Measurements from ENCODE around the gene NLGN1.

- TF ChIP-seq, protein P1, sequence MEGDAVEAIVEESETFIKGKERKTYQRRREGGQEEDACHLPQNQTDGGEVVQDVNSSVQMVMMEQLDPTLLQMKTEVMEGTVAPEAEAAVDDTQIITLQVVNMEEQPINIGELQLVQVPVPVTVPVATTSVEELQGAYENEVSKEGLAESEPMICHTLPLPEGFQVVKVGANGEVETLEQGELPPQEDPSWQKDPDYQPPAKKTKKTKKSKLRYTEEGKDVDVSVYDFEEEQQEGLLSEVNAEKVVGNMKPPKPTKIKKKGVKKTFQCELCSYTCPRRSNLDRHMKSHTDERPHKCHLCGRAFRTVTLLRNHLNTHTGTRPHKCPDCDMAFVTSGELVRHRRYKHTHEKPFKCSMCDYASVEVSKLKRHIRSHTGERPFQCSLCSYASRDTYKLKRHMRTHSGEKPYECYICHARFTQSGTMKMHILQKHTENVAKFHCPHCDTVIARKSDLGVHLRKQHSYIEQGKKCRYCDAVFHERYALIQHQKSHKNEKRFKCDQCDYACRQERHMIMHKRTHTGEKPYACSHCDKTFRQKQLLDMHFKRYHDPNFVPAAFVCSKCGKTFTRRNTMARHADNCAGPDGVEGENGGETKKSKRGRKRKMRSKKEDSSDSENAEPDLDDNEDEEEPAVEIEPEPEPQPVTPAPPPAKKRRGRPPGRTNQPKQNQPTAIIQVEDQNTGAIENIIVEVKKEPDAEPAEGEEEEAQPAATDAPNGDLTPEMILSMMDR (IDR thresholded peaks at IDR 0.05; ENCODE audit: low read depth, low read length): no peak
- no peak for TF ChIP-seq MAX (IDR thresholded peaks at IDR 0.05; ENCODE audit: low read depth, low read length)
Measured at GRCh38 chr3:173568623-173569022, 171.1 kb downstream of the NLGN1 start.

Data from NB4 (cell line).